Activated CD4-positive, alpha-beta T cell treated with anti-CD3 and anti-CD28 coated beads for 4 hours (primary cell): ENCODE results near the gene ZBTB24.

Experiments
- DNase-seq, 2 donors: peaks; one replicate each; pipeline ENCODE4 v3.0.0-alpha.2; 2020

ZBTB24 gene

DNA sequence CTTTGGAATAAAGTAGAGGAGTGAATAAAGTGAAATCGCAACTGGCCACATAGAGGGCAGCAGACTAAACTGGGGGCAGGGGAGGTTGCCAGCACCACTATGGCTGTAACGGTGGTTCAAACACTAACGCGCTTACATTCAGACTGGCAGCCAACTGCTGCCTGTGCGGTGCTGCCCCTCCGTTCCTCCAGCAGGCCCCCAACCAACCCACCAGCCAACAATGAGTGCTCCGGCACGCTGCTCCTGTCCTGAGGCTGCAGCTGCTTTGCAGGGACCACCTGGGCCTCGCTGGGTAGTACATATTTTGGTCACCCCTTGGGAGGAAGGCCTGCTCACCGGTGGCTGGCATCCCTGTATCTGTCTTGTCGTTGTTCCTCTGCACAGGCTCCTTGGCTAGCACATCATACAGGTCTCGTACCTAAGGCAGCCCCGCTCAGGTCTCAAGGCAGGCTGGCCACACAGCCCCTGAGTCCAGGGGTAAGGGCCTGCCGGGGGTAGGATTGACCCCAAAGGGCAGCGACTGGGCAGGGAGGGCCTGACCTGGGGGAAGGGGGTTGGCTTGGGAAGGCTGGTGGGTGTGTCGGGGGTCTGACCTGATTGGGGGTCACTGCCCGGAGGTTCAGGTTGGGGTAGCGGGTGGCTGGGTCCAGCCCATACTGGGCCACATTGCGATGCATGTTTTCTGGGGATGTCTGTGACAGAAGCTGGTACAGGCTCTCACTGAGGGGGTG lies 33.8 kb downstream of the ZBTB24 start:
- no peak for DNase-seq

DNA sequence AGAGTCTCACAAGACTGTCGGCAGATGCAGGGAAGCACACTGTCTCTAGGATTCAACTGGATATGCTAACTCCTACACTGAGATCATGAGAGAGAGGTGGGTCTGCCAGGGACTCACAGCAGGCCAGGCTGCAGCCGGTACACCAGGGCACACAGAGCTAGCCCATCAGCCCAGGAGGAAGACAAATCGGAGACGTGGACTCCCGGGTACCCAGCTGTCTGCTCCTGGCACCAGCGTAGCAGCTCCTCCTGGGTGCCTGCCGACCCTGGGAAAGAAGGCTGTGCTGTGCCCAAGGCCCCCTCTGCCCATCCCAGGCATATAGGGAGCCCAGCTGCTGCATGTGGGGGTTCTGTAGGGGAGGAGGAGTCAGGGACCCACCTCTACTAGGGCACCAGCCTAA lies 34.4 kb downstream of the ZBTB24 start:
- DNase-seq, result no peak

DNA sequence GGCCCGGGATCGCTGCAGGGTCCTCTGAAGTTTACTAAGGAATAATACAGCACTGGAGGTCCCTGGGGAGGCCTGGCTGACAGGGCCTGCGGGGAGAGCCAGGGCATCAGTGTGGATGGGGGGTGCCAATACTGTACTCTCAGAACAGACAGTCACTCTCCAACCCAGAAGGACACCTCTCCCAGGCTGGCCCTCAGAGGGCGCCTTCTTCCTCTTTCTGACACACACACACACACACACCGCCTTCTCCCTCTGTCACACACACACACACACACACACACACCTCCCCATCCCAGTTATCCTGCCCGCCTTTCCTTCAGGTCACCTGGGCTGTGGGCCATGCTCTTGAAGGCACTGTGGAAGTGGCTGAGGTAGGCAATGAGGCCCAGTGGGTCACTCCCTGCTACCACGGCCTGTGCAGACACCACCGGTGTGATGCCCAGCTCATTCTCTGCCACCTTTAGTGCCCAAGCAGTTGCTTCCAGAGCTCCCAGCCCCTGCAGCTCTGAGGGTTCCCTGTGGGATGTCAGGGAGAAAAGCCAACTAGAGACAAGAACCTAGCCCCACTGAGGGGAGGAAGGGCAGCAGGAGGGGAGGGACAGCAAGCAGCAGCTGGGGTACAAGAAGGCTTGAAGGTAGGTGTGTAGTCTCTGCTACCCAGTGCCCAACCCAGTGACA lies 35.0 kb downstream of the ZBTB24 start:
- DNase-seq, result no peak

DNA sequence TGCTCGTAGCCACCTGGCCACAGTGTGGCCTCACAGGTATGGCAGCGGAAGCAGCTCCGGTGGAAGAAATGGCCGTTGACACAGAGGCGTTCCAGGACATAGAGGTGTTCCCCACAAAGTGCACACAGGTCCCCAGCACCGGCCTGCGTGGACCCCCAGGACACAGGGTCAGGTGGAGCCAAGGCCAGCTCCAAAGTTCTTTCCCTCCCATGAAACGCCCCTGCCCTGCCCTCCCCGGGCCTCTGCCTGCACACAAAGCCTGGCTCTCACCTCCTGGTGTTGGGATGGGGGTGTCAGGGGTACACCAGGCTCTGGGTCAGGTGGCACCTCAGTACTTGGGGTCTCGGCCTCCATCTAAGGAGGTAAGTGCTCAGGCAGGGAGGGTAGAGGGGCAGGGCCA lies 35.9 kb downstream of the ZBTB24 start:
- no peak for DNase-seq

DNA sequence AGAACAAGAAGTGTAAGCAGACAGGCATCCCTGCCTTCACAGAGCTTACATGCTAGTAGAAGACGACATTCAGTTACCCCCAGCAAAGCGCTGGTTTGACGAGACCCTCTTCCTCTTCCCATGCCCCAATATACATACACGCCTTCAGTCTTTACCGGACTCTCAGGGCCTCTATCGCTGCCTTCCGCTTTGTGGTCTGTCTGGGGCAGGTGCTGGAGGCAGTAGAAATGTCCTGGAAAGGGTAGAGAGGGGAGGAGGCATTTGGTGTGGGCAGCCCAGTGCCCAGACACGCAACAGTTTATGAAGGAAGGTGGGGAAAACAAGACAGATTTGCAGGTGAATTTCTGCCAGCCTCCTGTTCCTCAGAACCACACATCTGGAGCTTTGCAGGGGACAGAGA lies 36.5 kb downstream of the ZBTB24 start:
- DNase-seq, result no peak

DNA sequence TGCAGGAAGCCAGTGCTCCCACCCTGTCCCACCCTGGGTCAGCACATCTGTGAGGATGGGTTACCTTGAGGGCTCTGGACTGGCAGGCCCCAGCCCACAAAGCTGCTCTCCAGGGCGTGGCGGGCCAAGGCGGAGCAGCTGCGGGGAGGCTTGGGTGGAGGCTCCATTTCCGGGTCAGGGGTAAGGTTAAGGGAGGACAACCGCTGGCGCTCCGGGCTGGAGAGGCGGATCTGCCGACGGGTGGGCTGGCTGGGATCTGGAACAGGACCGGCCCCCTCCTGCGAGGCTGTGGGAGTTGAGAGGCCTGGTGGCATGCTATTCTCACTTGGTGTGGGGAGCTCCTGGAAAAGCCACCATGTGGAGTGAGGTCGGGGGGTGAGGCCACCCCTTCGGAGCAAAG lies 36.9 kb downstream of the ZBTB24 start:
- no peak for DNase-seq

DNA sequence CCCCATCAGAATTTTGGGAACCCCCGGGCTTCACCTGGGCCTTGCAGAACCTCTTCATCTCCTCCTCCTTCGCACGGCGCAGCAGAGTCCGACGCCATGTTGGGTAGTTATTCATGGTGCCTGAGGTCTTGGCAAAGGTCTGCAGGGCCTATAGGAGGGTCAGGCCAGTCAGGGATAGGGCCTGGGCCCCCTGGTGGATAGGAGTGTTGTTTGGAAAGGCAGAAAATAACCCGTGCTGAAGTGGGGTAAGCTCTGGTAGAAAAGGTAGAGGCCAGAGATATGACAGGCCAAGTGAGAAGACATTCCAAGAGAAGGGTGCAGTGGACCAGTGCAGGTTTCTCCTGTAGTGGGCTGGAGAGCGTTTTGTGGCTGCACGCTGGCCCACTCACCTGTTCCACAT lies 37.6 kb downstream of the ZBTB24 start:
- DNase-seq, result no peak

DNA sequence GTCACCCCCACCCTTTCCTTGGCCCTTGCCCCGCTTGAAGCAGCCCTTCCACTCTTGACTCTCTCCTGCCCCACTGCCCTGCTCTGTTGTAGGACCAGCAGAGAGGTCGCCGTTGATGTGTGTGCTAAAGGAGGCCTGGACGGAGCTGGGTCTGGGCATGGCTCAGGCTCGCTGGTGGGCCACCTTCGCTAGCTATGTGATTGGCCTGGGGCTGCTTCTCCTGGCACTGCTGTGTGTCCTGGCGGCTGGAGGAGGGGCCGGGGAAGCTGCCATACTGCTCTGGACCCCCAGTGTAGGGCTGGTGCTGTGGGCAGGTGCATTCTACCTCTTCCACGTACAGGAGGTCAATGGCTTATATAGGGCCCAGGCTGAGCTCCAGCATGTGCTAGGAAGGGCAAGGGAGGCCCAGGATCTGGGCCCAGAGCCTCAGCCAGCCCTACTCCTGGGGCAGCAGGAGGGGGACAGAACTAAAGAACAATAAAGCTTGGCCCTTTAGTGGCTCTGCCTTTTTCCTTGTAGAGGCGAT lies 39.5 kb downstream of the ZBTB24 start:
- DNase-seq, result no peak

DNA sequence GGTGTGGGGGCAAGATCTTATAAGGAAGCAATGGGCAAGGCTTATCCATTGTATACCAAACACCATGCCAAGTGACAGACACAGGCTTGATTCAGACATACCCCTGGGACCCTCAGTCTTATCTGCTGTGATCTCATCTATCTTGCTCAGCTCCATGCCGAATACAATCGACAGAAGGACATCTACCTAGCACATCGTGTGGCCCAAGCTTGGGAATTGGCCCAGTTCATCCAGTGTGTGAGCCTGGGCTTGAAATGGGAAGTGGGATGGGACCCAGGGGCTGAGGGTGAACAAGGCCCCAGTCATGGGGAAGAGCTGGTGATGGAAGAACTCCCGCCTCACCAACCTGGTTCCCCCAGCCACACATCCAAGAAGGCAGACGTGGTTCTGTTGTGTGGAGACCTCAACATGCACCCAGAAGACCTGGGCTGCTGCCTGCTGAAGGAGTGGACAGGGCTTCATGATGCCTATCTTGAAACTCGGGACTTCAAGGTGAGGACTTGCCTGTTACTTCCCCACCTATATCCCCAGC lies 40.6 kb downstream of the ZBTB24 start:
- no peak for DNase-seq

DNA sequence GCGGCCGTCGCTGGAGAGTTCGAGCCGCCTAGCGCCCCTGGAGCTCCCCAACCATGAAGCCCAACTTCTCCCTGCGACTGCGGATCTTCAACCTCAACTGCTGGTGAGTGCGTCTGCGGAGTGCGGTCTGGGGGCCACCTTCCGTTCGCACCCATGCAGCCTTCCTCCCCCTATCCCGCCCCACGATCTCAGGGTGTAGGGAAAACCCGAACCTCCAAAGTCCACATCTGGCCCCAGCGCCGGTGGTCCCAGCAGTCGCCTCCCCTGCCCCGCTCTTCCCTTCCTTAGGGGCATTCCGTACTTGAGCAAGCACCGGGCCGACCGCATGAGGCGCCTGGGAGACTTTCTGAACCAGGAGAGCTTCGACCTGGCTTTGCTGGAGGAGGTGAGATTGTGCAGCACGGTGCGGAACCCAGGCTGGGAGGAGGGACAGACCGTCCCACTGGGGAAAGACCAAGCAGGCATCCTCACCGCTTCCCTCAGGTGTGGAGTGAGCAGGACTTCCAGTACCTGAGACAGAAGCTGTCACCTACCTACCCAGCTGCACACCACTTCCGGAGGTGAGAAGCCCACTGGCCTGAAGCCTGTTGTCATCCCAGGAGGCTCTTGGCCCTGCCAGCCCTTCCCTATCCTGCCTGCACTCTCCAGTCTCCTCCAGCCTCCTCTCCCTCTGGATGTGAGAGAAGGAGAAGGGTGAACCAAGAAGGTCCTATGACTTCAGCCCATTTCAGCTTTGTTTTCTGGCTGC lies 41.8 kb downstream of the ZBTB24 start:
- peak; percentile 39 to 49 for DNase-seq

DNA sequence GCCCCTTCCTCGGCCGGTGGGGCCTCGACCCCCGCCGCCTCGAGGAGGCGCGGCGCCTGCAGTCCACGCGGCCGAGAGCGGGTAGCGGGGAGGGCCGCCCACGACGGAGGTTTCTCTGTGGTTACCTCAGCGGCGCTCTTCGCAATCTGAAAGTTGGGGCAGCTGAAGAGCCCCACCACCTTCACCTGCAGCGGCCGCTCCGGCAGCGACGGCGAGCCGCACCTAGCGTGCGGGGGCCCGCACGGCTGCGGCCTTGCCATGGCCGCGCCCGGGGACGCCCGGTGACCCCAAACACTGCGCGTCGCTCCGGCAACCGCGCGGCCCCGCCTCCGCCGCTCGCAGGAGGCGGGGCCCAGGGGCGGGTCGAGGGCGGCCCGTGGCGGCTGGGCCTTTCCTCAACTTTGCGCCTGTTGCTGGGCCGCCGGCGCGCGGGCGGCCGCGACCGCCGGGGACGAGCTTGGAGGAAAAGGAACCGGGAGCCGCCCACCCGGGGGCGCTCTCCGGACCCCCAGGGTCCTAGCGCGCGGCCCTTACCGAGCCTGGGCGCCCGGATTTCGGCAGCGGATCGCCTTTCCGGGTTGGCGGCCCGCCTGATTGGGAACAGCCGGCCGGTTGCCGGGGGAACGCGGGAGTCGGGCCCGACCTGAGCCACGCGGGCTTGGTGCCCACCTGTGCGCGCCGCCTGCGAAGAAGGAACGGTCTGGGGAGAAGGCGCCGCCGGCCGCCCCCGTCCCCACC lies 42.5 kb downstream of the ZBTB24 start, which contains the start of the genes PPIL6 and SMPD2:
PPIL6 (minus strand) TSS at position 298 of the 738 bp plus-strand sequence; CDS start at position 260, 38 bp downstream.
SMPD2 (plus strand) TSS at position 394 of the 738 bp plus-strand sequence. CDS start 398 bp downstream, outside the sequence.
- DNase-seq, result peak; percentile 74 to 76

DNA sequence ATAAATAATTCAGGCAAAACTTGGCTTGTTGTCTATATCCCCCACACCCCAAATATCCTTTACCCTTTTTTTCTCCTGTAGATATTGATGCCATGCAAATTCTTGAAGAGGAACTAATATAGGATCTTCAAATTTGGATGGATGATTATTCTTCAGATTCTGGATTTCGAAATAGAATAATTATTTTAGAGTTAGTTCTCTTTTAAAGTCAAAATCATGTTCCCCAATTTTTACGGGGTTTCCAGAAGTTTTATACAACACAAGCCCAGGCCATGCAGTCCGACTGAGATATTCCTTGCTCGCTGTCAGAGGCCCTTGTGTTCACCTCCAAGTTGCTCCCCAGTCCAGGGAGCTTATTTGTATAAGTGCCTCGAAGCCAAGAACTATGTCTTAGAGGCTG lies 47.0 kb downstream of the ZBTB24 start:
- DNase-seq, result no peak

DNA sequence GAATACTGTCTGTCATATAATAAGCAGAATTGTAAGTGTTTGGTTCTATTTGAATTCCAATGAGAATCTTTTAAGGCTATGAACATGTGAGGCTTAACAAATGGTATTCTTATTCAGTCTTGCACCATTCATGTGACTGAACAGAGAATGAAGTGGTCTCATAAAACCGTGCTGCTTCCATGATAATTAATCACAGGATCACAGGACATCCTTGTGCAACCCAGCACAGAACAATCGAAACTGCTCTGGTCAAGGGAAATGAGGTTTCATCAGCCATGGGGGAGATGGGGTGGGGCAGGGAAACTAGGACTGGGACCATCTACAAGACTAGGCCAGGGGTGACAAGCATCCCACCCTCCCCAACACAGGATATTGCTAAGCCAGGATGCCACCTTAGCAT lies 48.6 kb downstream of the ZBTB24 start:
- no peak for DNase-seq

DNA sequence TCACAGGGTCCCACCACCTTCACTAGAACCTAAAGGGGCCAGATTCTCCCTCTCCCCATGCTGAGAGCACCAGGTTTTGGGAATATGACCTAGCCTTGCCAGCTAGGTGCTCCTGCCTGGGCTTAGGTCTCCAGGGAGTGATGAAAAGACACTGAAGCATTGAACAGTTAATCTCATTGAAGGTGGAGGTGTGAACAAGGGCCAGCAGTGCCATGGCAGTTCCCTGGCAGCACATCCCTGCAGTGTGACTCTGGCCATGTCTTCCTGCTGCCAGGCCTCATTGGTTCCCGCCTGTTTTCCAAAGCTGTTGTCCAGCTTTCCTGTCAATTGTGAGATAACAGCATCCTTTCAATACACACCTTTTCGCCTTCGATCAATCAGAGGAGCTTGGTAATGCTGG lies 53.5 kb downstream of the ZBTB24 start:
- DNase-seq, result no peak

DNA sequence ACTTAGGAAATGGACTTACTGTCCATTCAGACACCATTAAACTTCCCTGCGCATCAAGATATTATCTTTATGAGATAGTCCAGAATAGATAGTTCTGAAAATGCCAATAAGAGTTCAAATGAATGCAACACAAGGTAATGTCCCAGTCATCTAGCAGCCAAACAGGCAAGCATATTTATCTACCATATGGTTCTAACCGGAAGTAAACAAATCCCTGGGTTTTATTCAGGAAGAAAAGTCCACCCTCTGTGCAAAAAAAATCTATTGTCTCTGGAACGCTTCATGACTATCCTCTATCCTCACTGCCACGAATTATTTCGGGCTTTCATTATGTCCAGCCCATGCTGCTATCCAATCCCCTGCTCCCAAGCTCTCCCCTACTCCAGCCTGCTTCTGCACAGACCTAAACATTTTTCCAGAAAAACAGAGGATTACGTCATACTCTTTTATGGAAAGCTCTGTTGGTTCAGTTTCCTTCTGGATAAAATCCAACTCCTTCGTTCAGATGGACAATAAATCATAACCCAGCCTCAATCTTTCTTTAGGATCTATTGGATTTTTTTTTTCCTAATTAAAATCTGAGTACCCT lies 54.0 kb downstream of the ZBTB24 start:
- no peak for DNase-seq

DNA sequence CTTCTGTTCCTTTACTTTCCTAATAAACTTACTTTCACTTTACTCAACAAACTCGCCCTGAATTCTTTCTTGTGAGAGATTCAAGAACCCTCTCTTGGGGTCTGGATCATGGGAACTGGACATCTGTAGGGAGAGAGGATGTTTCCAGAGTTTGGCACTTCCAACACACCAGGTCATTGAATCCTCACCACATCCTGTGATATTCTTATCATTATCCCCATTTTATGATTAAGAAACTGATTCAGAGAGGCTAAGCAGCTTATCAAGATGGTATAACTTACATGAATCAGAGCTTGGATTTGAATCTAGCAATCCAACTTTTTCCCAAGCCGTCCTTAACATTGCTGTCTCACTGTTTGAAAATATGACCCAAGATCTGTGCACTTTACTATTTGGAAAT lies 58.1 kb downstream of the ZBTB24 start:
- DNase-seq, result no peak

DNA sequence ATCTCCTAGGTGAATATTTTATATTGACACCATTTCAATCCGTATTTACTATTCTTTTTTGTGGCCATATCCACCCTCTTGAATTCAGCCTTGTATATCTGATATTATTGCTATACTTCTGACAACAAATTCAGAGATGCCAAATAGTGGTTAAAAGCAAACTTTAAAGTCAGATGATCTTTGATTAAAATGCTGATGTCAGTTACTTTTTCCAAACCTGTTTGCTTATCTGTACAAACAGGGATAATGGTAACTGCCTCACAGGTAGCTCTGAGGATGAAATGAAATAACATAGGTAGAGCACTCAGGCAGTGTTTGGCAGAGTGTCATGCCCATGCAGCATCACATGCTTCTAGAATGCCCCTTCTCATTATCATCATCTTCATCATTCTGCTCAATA lies 61.8 kb downstream of the ZBTB24 start:
- DNase-seq, result no peak

DNA sequence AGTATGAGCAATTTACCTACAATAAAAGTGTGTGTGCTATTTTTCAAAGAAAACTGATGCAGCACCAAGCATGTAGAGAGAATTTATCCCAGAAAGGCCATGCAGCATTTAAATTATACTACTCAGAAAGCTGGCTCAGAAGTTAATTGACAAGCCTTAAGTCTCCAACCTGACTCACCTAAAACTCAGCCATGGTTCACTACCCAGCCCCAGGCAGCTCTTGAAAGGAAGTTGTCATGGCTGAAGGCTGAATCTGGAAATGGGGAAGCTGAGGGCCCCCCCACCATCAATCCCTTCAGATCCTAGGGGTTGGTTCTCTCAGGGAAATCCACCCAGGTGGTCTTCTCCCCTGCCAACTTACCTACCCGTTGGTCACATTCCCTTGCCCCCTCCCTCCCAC lies 62.3 kb downstream of the ZBTB24 start:
- DNase-seq, result no peak

DNA sequence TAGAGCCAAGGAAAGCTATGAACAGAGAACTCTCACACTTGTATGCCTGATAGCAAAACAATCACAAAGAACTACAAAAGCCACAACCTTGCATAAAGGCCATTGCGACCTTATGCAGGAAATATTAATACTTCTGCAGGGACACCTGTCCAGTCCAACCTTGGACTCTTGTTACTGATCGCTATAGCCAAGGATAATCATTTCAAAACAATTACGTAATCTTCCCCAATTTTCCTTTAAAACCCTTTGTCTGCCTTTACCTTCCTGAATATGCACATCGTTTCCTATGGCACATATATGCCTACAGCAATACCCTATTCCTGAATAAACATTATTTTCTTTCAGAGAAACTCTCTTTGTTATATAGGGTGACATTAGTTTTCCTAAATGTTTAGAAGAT lies 65.4 kb downstream of the ZBTB24 start:
- DNase-seq, result no peak
